CD14-positive monocyte (primary cell): ENCODE measurements around the gene CEP170B. TPM values are rescaled to one million over a fixed set of nuclear protein-coding genes. Genes with fewer than 3 reads are reported as not detected.

Experiments used
- DNase-seq, 3 donors: peaks; one replicate each; pipeline ENCODE4 v3.0.0-alpha.2; 2011 to 2022
- H2AFZ ChIP-seq: 2 replicates; pipeline ENCODE4 v1.6.0; 2012; ENCODE audit warnings: mild to moderate bottlenecking, low read depth, low read length, inconsistent platforms; ENCODE audit not compliant: insufficient read depth, poor library complexity, severe bottlenecking
- H3K27ac ChIP-seq, 2 donors: 1 replicate in 1 of 2; 2 replicates in 1 of 2; pipeline ENCODE4 v1.5.1; 2012 to 2013; ENCODE audit warnings: low read length in 2 of 2, control low read depth in 1 of 2, inconsistent platforms in 1 of 2, low read depth in 1 of 2, mild to moderate bottlenecking in 1 of 2
- H3K27me3 ChIP-seq, 2 donors: one replicate each; pipeline versions ENCODE4 v1.6.0 to v1.6.1; 2011 to 2013; ENCODE audit warnings: low read length in 2 of 2; ENCODE audit not compliant: control insufficient read depth in 2 of 2, insufficient read depth in 2 of 2
- H3K36me3 ChIP-seq, 2 donors: replicated peaks in 1 of 2; 1 replicate in 1 of 2; 2 replicates in 1 of 2; pipeline versions ENCODE4 v1.5.1 to v1.6.1; 2012 to 2013; ENCODE audit warnings: low read length in 2 of 2, control low read depth in 1 of 2, inconsistent platforms in 1 of 2, mild to moderate bottlenecking in 1 of 2; ENCODE audit not compliant: insufficient read depth in 2 of 2, control insufficient read depth in 1 of 2
- H3K4me1 ChIP-seq, 2 donors: 1 replicate in 1 of 2; 2 replicates in 1 of 2; pipeline versions ENCODE4 v1.5.1 to v1.6.1; 2012 to 2013; ENCODE audit warnings: low read length in 2 of 2, control low read depth in 1 of 2, inconsistent platforms in 1 of 2, mild to moderate bottlenecking in 1 of 2, moderate library complexity in 1 of 2; ENCODE audit not compliant: insufficient read depth in 2 of 2, control insufficient read depth in 1 of 2
- H3K4me2 ChIP-seq: replicated peaks from 2 replicates; pipeline ENCODE3; 2012; ENCODE audit warnings: low read length, moderate library complexity, mild to moderate bottlenecking; ENCODE audit not compliant: poor library complexity, severe bottlenecking; ENCODE audit errors: extremely low read depth
- H3K4me3 ChIP-seq, 3 experiments: fragments of 200-600 bp in 1 of 3; sonication (generic) in 1 of 3; replicated peaks in 1 of 3; 1 replicate in 2 of 3; 2 replicates in 1 of 3; pipeline ENCODE4 v1.5.1; 2011 to 2013; ENCODE audit warnings: low read length in 3 of 3, mild to moderate bottlenecking in 3 of 3, control low read depth in 2 of 3, low read depth in 2 of 3, inconsistent platforms in 1 of 3, moderate library complexity in 1 of 3
- H3K79me2 ChIP-seq: 2 replicates; pipeline ENCODE4 v1.6.0; 2012; ENCODE audit warnings: mild to moderate bottlenecking, control low read depth, inconsistent platforms, low read length, moderate library complexity; ENCODE audit not compliant: insufficient read depth
- H3K9ac ChIP-seq: 2 replicates; pipeline ENCODE4 v1.6.0; 2017; ENCODE audit warnings: low read length, mild to moderate bottlenecking; ENCODE audit not compliant: insufficient read depth, poor library complexity, severe bottlenecking
- H3K9me3 ChIP-seq, 2 donors: replicated peaks in 1 of 2; 1 replicate in 1 of 2; 2 replicates in 1 of 2; pipeline versions ENCODE4 v1.5.1 to v1.6.1; 2012 to 2013; ENCODE audit warnings: low read length in 2 of 2, control low read depth in 1 of 2; ENCODE audit not compliant: control insufficient read depth in 1 of 2, insufficient read depth in 1 of 2
- H4K20me1 ChIP-seq: 2 replicates; pipeline ENCODE4 v1.6.0; 2012; ENCODE audit warnings: mild to moderate bottlenecking, low read length, control low read depth, moderate library complexity; ENCODE audit not compliant: insufficient read depth
- H3K27ac Mint-ChIP-seq, 7 donors: one replicate each; pipeline ENCODE4 v1.8.0; 2020; ENCODE audit warnings: mild to moderate bottlenecking in 7 of 7, mixed read lengths in 7 of 7, moderate library complexity in 6 of 7, inconsistent platforms in 2 of 7
- H3K27me3 Mint-ChIP-seq, 3 donors: one replicate each; pipeline ENCODE4 v1.8.0; 2021 to 2022; ENCODE audit warnings: low read depth in 3 of 3, mild to moderate bottlenecking in 3 of 3, mixed read lengths in 3 of 3, moderate library complexity in 3 of 3, inconsistent platforms in 1 of 3
- H3K36me3 Mint-ChIP-seq, 2 donors: one replicate each; pipeline ENCODE4 v1.8.0; 2020; ENCODE audit warnings: mixed read lengths in 2 of 2, inconsistent platforms in 1 of 2, mild to moderate bottlenecking in 1 of 2
- H3K4me1 Mint-ChIP-seq: one replicate; pipeline ENCODE4 v1.8.0; 2020; ENCODE audit warnings: mild to moderate bottlenecking, mixed read lengths
- H3K4me3 Mint-ChIP-seq, 2 donors: one replicate each; pipeline ENCODE4 v1.8.0; 2020; ENCODE audit warnings: mild to moderate bottlenecking in 2 of 2, mixed read lengths in 2 of 2, moderate library complexity in 1 of 2
- H3K9me3 Mint-ChIP-seq, 7 donors: one replicate each; pipeline ENCODE4 v1.8.0; 2020 to 2022; ENCODE audit warnings: mixed read lengths in 7 of 7, mild to moderate bottlenecking in 6 of 7, moderate library complexity in 6 of 7, inconsistent platforms in 2 of 7
- CTCF ChIP-seq: fragments of 200-600 bp; IDR thresholded peaks from one replicate; pipeline ENCODE4 v1.8.0; 2022; ENCODE audit warnings: antibody characterized with exemption, mild to moderate bottlenecking
- WGBS: methylation state at CpG from one replicate; pipeline ENCODE4 v1.1.5; 2013; ENCODE audit warnings: missing lambda C conversion rate; ENCODE audit not compliant: insufficient coverage; 5-methylcytosine and 5-hydroxymethylcytosine counted together
- intact Hi-C, 2 donors: fragments of 100-400 bp; cut with micrococcal nuclease; formaldehyde crosslinking; loops; one replicate each; pipeline versions ENCODE4 v1.15.0 to v1.15.1; 2023
- polyA plus RNA-seq, 3 donors: library from polyadenylated mRNA; depleted of rRNA in 1 of 3; unstranded in 2 of 3; stranded (reverse) in 1 of 3; fragments of 300-500 nt in 2 of 3; fragments of >200 nt in 1 of 3; fragmentation: Illumina TruSeq in 2 of 3; gene quantifications; 1 replicate in 2 of 3; 2 replicates in 1 of 3; pipeline ENCODE4 v1.2.3, GENCODE V29; 2012 to 2021

The CEP170B gene
- polyA plus RNA-seq, 3 donors: 0.09 TPM; not detected in 2

DNA sequence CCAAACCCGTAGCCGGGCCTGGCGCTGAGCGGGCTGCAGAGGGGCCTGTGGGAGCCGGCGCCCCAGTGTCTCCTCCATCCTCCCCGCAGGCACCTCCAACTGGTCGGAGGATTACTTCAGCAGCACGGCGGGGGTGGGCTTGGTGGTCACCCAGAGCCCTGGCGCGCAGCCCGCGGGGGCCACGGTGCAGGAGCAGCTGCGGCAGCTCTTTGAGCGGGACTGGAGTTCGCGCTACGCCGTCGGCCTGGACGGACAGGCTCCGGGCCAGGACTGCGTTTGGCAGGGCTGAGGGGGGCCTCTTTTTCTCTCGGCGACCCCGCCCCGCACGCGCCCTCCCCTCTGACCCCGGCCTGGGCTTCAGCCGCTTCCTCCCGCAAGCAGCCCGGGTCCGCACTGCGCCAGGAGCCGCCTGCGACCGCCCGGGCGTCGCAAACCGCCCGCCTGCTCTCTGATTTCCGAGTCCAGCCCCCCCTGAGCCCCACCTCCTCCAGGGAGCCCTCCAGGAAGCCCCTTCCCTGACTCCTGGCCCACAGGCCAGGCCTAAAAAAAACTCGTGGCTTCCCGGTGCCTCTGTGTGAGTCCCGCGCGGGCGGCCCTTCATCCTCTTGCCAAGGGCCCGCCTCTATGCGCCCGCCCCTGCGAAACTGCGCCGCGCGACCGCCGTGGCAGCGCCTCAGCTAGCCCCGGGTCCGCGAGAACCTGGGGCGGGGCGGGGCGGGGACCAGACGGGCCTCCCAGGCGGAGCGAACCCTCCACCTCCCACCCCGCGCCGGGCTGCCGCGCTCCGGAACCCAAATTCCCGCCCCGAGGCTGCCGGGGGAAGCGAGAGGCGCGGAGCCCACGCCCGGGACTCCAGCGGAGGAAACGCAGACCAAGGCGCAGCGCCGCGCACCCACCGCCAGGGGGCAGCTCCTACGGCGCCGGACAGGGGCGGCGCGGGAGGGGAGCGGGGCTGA is 67.9 kb downstream of the CEP170B start:
- Histone ChIP-seq H3K4me1 (peaks cover 5 to 8% of the 10 kb centered on the region in 2 donors), H3K9me3 (peaks cover 0 to 3% of the 10 kb centered on the region in 2 donors), H2AFZ (peak overlapping the region; percentile 86), H3K4me2 (peak overlapping the region; percentile 84), H3K27me3 (peaks cover 7 to 31% of the 10 kb centered on the region in 2 donors), H3K9ac (peak overlapping the region; percentile 57), H3K36me3 (peaks cover 0 to 4% of the 10 kb centered on the region in 2 donors), H3K79me2 (no peaks in the 10 kb centered on the region), H3K4me3 (peak overlapping the region; percentile 29 to 74 (median 31)), H3K27ac (no peak overlapping the region), H4K20me1 (no peaks in the 10 kb centered on the region)
- peaks cover 29 to 36% (median 33%) of the 10 kb centered on the region in 3 donors for H3K27me3 Mint-ChIP-seq
- no peaks in the 10 kb centered on the region for H3K4me1 Mint-ChIP-seq
- intact Hi-C loops: no loop called here
- WGBS: 37% methylated on average over 72 of the region's 100 CpGs
- H3K36me3 Mint-ChIP-seq: peaks cover 4 to 5% of the 10 kb centered on the region in 2 donors
- peak overlapping the region; percentile 77 to 83 for H3K4me3 Mint-ChIP-seq
- peaks cover 0 to 4% (median 0%) of the 10 kb centered on the region in 7 donors for H3K9me3 Mint-ChIP-seq
- H3K27ac Mint-ChIP-seq: no peak overlapping the region
- TF ChIP-seq CTCF: peak; percentile 79
- DNase-seq: peak; percentile 67 to 73 (median 73)

GRCh38 chr14:104933746-104934733 is 69.0 kb downstream of the CEP170B start:
- DNase-seq: peak in 1 of 3 donors; percentile 5
- TF ChIP-seq CTCF: peak; percentile 15
- peaks cover under 1 to 4% of the 10 kb centered on the region in 2 donors for H3K36me3 Mint-ChIP-seq
- H3K9me3 Mint-ChIP-seq: peaks cover 0 to 4% (median 0%) of the 10 kb centered on the region in 7 donors
- Histone ChIP-seq H3K9me3 (peaks cover 0 to 3% of the 10 kb centered on the region in 2 donors), H3K27me3 (peaks cover 7 to 34% of the 10 kb centered on the region in 2 donors), H3K4me3 (no peak overlapping the region), H3K79me2 (no peaks in the 10 kb centered on the region), H2AFZ (no peak overlapping the region), H4K20me1 (no peaks in the 10 kb centered on the region), H3K4me1 (peaks cover 5 to 8% of the 10 kb centered on the region in 2 donors), H3K9ac (no peak overlapping the region), H3K27ac (no peak overlapping the region), H3K4me2 (no peak overlapping the region), H3K36me3 (peaks cover 0 to 3% of the 10 kb centered on the region in 2 donors)
- peaks cover 40 to 42% (median 42%) of the 10 kb centered on the region in 3 donors for H3K27me3 Mint-ChIP-seq
- WGBS: 25% methylated on average over 10 of the region's 42 CpGs
- H3K4me3 Mint-ChIP-seq: peak overlapping the region; percentile 20 to 72
- intact Hi-C loops: no loop called here
- H3K4me1 Mint-ChIP-seq: no peaks in the 10 kb centered on the region
- H3K27ac Mint-ChIP-seq: peak overlapping the region in 1 of 7 donors; percentile 25
